GM12878 (cell line): ENCODE results near the gene SOX5.

Source experiments
- ATF3 ChIP-seq: IDR thresholded peaks from 2 replicates; pipeline ENCODE4 v1.6.1; 2011; ENCODE audit warnings: low read depth, mild to moderate bottlenecking, low read length, moderate library complexity, borderline replicate concordance; ENCODE audit errors: extremely low read depth
- CTCF ChIP-seq, 3 experiments: IDR thresholded peaks in 2 of 3; conservative IDR thresholded peaks in 1 of 3; 2 replicates each; pipeline ENCODE4 v1.5.1; 2011; ENCODE audit warnings: low read depth in 3 of 3, low read length in 3 of 3, mild to moderate bottlenecking in 3 of 3, control low read depth in 2 of 3, moderate library complexity in 2 of 3, inconsistent platforms in 1 of 3, mixed read lengths in 1 of 3; ENCODE audit not compliant: control insufficient read depth in 2 of 3, insufficient read depth in 1 of 3; ENCODE audit errors: extremely low read depth in 1 of 3
- GABPA ChIP-seq: IDR thresholded peaks from 2 replicates; pipeline ENCODE4 v1.6.1; 2014; ENCODE audit warnings: antibody characterized with exemption, low read depth, mild to moderate bottlenecking, inconsistent platforms
- POLR2A ChIP-seq: IDR thresholded peaks from 2 replicates; pipeline ENCODE4 v1.6.1; 2011; ENCODE audit warnings: low read depth, mild to moderate bottlenecking, low read length
- POLR2AphosphoS5 ChIP-seq: IDR thresholded peaks from 2 replicates; pipeline ENCODE4 v1.6.1; 2011; ENCODE audit warnings: mild to moderate bottlenecking, low read length, inconsistent platforms
- RELA ChIP-seq: fragments of 450-650 bp; IDR thresholded peaks from 2 replicates; pipeline ENCODE4 v1.8.0; 2014; ENCODE audit warnings: borderline replicate concordance; ENCODE audit not compliant: partially characterized antibody
- SMC3 ChIP-seq: IDR thresholded peaks from 2 replicates; pipeline ENCODE4 v1.6.1; 2011; ENCODE audit warnings: low read length, improper control_type of control experiment, borderline replicate concordance
- SUZ12 ChIP-seq: fragments of 200-600 bp; sonication (generic); IDR thresholded peaks from one replicate; pipeline ENCODE4 v1.6.1; 2018; ENCODE audit warnings: antibody characterized with exemption, mild to moderate bottlenecking; ENCODE audit not compliant: unreplicated experiment
- TAF1 ChIP-seq: IDR thresholded peaks from 2 replicates; pipeline ENCODE4 v1.6.1; 2011; ENCODE audit warnings: mild to moderate bottlenecking, low read depth, low read length, borderline replicate concordance
- TARDBP ChIP-seq: IDR thresholded peaks from 2 replicates; pipeline ENCODE4 v1.6.1; 2016; ENCODE audit warnings: borderline replicate concordance
- USF1 ChIP-seq: IDR thresholded peaks from 2 replicates; pipeline ENCODE4 v1.6.1; 2011; ENCODE audit warnings: borderline replicate concordance, low read depth, mild to moderate bottlenecking, moderate library complexity, mixed read lengths, low read length; ENCODE audit not compliant: insufficient read depth; ENCODE audit errors: extremely low read length

GRCh38 chr12:23771240-23771949 is 178.1 kb downstream of the SOX5 start:
- TF ChIP-seq RELA = no peak
- TF ChIP-seq USF1 = no peak
- no peak for TF ChIP-seq TARDBP
- no peak for TF ChIP-seq ATF3
- no peak for TF ChIP-seq TAF1
- no peak for TF ChIP-seq POLR2AphosphoS5
- TF ChIP-seq CTCF (IDR thresholded peaks at IDR 0.05 in 2 of 3, conservative IDR thresholded peaks at IDR 0.05 in 1 of 3; ENCODE audit: control insufficient read depth in 2 of 3, extremely low read depth in 1 of 3, insufficient read depth in 1 of 3, low read depth in 3 of 3, low read length in 3 of 3) = no peak
- no peak for TF ChIP-seq GABPA
- TF ChIP-seq POLR2A = no peak
- TF ChIP-seq SMC3 = no peak
- no peak for TF ChIP-seq SUZ12
